Measurements from ENCODE around the gene PHF13.

The PHF13 gene

GRCh38 chr1:6667139-6667538 is 53.6 kb downstream of the PHF13 start:
- no peak for DNase-seq (ENCODE audit: low read depth)
- no peak overlapping the region for H3K4me3 ChIP-seq (ENCODE audit: low read length)
- no peak for TF ChIP-seq CTCF (conservative IDR thresholded peaks at IDR 0.05; ENCODE audit: low read length)

GRCh38 chr1:6668503-6668902 is 55.0 kb downstream of the PHF13 start:
- TF ChIP-seq CTCF (conservative IDR thresholded peaks at IDR 0.05; ENCODE audit: low read length): no peak
- no peak for DNase-seq (ENCODE audit: low read depth)
- H3K4me3 ChIP-seq (ENCODE audit: low read length): no peak overlapping the region

- H3K4me3 ChIP-seq (ENCODE audit: low read length): no peak overlapping the region
- TF ChIP-seq CTCF (conservative IDR thresholded peaks at IDR 0.05; ENCODE audit: low read length): no peak
- DNase-seq (ENCODE audit: low read depth): no peak
Measured at GRCh38 chr1:6672558-6672957, 59.0 kb downstream of the PHF13 start.

All from AG10803 (cell line).